Smooth muscle cell of the pulmonary artery (primary cell): Measurements from ENCODE around the gene CALHM2. TPM values are rescaled to one million over a fixed set of nuclear protein-coding genes. Genes with fewer than 3 reads are reported as not detected.

Experiments
- total RNA-seq: library from RNA; depleted of rRNA; stranded (reverse); fragments of >200 nt; gene quantifications from 2 replicates; pipeline ENCODE4 v1.2.3, GENCODE V29; 2014

CALHM2 gene
- total RNA-seq, result 22.6 and 39.7 TPM in 2 replicates

DNA sequence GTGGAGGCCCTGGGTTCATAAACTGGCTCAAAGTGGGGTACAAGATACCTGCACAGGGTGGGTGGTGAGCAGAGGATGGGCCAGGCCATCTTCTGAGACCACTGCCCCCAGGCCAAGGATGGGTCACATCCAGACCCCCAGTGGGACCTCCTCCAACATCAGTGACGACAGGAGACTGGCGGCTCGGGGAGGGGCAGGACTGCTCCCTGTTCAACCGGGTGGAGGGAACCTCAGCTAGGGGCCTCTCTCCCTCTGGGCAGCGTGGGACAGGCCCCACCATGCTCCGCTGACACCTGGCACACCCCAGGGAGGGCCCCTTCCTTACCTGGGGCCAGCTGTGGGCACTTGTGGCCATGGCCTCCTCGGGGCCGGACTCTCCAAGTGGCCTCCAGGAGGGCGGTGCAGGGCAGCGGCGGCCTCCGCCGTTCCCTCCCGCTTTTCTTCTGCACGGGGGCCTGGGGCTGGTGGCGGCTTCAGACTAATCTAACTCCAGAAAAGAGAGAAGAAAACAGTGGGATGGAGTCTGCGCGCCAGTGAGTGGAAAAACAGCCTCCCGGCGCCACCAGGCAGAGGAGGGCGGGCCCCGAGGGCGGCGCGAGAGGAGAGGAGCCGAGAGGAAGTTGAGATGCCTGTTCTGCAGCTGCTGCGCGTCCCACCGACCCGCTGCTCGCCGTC lies at the start of gene CALHM2:
Gene CALHM2, minus strand, starts transcription at position 540 of the 675 bp plus-strand sequence. CDS start 2,429 bp downstream, outside the sequence.

DNA sequence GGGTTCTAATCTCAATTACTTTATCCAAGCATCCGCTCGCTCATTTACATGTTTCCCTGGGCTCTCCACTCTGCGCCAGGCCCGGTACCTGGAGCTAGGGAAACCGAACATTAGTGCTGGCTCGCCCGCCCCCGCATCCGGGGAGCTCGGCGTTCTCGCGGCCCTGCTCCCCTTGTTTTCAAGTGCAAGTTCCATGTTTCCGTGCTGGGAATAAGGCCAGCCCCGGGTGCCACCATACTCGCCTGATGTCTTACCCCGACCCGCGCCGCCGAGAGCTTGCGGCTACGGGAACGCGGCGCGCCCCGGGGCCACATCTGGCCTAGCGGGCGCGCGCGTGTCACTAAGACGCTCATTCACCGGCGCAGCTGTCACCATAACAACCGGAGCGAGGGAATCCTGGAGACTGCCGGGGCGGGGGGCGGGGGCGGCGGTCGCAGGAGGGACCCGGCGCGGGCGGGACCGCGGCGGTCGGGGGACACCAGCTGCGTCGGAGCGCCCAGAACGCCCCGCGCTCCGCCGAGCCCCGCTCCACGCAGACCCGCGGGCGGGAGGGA lies 41.3 kb upstream of the CALHM2 start, which contains the start of gene NEURL1:
Gene NEURL1, plus strand, starts transcription at position 344 of the 554 bp plus-strand sequence. CDS start 683 bp downstream, outside the sequence.

DNA sequence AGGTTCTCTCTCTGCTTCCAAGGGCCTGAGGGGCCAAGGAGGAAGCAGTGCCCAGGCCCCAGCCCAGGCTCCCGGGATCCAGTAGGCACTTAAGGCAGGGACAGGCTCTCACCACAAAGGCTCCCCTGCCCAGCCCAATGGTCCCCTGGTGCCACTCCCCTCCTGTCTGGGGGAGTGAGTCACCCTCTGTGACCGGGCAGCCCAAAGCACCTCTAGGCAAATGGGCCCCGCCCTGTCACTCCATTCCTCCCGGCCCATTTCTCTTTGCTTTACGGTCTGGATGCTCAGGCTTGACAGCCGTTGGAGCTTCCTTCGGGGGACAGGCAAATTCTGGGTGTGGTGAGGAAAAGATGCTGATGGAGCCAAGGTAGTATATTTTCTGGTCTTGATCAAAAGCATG lies 27.0 kb upstream of the CALHM2 start, which contains the start of gene CALHM3:
Gene CALHM3, minus strand, starts transcription at position 106 of the 400 bp plus-strand sequence. CDS start 208 bp downstream, outside the sequence.

DNA sequence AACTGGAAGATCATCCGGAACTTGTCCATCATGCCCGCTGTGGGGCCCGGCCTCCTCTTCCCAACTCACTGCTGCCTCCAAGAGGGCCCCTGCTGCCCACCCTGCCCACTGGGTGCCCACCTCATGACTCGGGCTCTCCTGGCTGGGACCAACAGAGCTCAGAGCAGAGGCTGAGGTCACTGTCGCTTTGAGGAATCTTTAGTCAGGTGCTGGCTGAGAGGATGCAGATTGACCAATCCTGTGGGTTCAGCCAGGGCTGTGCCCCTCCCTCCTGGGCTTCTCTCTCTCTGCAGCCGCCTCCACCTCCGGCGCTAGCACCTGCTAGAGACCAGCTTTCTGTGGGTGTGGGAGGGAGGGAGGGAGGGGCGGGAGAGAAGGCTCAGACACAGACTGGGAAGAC lies 6.5 kb upstream of the CALHM2 start, which contains the start of gene CALHM1:
Gene CALHM1, minus strand, starts transcription at position 181 of the 400 bp plus-strand sequence. Its CDS starts 149 bp downstream, at position 32.

Other genes starting within 250 kb of the CALHM2 start
- gene RPEL1, start 206.5 kb downstream of the CALHM2 start, total RNA-seq, result 0.07 TPM in 1 of 2 replicates, not detected in the other
- gene INA, start 175.2 kb downstream of the CALHM2 start, total RNA-seq, result 0.33 and 1.3 TPM in 2 replicates
- gene PCGF6, start 101.2 kb downstream of the CALHM2 start, total RNA-seq, result 8.3 and 8.5 TPM in 2 replicates
- gene TAF5, start 84.4 kb downstream of the CALHM2 start, total RNA-seq, result 3.2 and 4.5 TPM in 2 replicates
- 71.9 and 103 TPM in 2 replicates for gene ATP5MK, start 55.9 kb downstream of the CALHM2 start, total RNA-seq
- gene PDCD11, start 55.7 kb downstream of the CALHM2 start, total RNA-seq, result 28.0 and 47.1 TPM in 2 replicates
- not detected in 2 replicates for gene CALHM1, start 6.5 kb upstream of the CALHM2 start, total RNA-seq
- not detected in 2 replicates for gene CALHM3, start 26.9 kb upstream of the CALHM2 start, total RNA-seq
- gene NEURL1, start 41.3 kb upstream of the CALHM2 start, total RNA-seq, result under 0.01 and 0.63 TPM in 2 replicates